Putamen (tissue), 1 donor: ENCODE results near the gene CBX7.
"Not testable (repeated sequence)": the region's sequence is repeated elsewhere in the genome, so short reads cannot be mapped to it uniquely, and the experiment has no call there.

Source experiments
- DNase-seq: peaks from one replicate; pipeline ENCODE4 v3.0.0-alpha.2; 2016; ENCODE audit warnings: low spot score

CBX7 gene

DNA sequence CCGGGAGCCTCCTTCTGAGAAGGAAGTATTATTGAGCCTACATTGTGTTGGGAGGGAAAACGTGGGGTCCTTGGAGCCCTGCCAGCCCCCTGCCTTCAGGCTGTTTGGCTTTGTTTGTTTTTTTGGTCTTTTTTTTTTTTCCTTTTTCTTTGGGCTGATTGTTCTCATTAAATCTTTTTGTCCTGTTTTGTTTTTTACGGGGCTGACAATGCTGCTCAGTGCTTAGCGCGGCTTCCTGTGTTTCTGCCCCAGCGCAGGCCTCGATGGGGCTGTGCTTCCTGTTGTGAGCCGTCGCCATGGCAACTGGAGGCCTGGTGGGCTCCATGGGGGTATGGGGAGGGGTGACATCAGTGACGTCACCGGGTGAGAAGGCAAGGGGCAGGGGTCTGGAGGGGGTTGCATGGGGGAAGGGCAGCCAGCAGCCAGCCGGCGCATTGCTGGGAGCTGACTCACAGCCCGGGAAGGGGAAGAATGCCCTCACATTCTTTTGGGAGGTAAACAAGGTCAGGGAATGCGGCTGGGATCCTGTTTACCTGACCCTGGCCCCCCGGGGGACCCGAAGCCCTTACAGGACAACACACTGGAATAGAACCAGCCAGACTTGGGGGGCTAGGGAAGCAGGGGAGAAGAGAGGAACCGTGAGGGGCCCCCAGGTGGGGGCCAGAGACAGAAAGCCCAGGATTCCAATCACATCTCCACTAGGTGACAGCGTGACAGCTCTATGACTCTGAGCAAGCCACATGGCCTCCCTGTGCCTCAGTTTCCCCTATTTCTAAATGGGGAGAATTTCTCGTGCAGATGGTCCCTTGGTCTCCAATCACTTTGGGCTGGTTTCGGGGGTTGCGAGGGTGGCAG is 22.2 kb upstream of the CBX7 start:
- peak; percentile 34 for DNase-seq

DNA sequence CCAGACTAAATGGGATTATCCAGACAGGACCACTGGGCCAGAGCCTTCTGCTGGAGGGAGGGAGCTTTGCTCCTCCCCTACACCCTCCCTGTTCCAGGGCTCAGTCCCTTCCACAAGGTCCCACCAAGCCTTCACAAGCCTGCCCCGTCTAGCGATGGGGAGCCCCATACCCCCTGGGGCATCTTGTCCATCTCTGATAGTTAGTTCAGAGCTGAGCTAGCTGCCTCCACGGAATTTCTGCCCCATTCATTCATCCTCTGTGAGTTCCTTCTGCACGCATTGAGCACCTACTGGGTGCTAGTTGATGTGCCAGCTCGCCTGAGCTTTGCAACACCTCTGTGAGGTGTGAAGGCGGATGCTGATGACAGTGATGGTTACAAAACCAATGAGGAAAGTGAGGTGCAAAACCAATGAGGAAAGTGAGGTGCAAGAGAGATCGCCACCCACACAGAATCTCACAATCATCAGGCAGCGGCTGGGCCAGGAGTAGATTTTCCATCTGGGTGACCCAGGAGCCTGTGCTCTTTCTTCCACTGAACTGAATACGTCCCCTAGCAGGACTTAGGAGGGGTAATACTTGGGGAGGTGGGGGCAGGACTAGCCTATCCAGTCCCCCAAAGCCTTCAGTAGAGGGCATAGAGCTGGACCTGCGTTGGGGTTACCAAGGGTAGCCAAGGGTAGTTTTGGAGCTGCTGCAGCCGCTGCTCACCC is 21.5 kb upstream of the CBX7 start:
- no peak for DNase-seq

DNA sequence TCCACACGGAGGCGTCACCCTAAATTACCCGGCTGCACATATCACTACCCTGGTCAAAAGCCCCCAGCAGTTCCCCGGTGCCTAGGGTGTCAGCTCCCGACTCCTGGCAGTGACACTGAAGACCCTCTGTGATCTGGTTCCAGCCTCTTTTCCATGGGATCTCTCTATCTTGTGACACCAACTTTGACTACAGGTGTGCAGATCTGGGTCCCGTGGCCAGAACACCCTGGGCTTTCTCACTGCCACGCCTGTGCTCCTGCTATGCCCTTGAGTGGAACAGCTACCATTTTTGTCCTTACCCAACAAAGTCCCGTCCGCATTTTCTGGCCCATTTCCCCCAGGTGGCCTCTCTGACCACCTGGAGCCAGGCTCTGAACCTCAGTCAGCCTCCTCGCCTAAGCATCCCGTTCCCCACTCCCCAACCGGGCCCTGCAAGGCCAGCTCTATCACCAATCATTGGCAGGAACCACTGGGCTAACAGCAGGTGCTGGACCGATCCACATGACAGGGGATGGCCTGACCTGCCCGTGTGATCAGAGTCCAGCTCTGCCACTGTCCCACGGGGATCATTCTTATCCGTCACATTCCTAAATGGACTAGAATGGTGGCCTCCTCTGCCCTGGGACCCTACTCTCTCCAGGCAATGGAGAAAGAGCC is 20.7 kb upstream of the CBX7 start:
- no peak for DNase-seq

DNA sequence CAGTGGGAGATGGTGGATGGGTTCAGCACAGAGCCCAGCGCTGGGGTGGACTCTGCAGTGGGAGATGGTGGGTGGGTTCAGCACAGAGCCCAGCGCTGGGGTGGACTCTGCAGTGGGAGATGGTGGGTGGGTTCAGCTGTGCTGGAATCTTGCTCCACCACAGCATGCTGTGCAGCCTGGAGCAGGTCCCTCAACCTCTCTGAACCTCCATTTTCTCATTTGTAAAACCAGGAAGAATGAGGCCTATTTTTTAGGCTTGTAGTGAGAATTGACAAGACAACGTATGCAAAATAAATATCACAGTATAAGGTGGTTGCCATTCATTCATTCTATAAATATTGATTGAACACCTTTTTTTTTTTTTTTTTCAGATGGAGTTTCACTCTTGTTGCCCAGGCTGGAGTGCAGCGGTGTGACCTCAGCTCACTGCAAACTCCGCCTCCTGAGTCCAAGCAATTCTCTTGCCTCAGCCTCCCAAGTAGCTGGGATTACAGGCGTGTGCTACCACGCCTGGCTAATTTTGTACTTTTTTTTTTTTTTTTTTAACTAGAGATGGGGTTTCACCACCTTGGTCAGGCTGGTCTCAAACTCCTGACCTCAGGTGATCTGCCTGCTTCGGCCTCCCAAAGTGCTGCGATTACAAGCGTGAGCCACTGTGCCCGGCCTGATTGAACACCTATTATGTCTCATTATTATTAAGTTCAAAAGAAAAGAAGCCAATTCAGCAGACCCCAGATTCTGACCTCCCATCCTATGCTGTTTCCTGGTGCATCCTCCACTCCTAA is 20.0 kb upstream of the CBX7 start:
- not testable (repeated sequence) for DNase-seq

DNA sequence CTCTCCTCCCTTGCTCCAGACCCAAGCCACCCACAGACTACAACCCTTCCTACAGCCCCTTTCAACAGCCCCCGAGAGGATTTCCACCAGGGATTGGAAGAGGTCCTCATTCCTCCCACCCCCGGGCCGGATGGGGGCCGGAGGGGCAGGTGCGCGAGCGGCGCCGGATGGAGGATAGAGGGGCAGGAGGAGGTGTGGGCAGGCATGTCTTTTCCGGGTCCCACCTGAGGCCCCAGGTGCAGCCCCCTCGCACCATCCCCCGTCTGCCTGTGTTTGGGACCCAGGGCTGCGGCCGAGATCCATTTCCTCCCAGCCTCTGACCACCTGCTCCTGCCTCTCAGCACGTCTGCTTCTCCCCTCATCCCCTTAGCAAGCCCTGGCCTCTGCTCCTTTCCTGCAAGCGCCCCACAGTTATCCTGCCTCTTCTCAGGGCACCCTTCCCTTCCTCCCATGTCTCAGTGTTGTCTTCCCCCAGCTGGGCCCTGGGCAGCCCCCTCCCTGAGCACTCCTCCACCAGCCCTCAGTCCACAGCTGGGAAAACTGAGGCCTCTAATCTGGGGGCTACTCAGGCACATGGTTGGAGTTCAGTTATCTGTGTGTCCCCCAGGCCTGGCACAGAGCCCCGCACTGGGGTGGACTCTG is 19.3 kb upstream of the CBX7 start:
- DNase-seq = no peak

DNA sequence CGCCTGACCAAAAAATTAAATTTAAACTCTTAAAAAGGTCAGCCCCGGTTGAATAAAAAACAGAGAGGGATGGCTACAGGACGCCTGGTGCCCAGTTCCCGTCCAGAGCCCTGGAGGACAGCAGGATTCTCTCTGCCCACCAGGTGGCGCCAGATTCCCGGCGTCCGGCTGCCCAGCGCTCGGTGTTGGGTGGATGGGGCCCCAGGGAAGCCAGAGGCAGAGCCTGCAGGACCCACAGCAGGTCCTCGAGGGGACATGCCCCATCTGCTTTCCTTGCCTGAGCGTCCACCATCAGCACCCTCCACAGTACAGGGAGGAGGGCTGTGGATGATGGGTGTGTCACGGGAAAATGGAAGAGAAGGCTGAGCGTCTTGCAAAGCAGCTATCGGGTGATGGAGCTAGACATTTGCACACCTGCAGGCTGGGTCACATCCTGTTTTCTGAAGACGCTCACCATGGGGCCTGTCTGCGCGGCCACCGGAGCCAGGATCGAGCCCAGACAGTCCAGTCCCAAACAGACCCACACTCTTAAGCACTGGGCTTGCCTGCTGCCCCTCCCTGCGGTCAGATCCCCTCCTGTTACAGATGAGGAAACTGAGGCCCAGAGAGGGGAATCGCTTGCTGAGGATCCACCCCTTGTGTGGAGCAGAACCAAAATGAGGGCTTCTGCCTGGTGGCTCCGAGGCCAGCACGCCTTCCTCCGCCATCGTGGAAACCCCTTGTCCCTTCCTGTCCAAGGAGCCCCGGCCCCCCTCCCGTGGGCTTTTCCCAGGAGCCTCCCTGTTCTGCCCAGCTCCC is 18.5 kb upstream of the CBX7 start:
- DNase-seq = peak; percentile 69

DNA sequence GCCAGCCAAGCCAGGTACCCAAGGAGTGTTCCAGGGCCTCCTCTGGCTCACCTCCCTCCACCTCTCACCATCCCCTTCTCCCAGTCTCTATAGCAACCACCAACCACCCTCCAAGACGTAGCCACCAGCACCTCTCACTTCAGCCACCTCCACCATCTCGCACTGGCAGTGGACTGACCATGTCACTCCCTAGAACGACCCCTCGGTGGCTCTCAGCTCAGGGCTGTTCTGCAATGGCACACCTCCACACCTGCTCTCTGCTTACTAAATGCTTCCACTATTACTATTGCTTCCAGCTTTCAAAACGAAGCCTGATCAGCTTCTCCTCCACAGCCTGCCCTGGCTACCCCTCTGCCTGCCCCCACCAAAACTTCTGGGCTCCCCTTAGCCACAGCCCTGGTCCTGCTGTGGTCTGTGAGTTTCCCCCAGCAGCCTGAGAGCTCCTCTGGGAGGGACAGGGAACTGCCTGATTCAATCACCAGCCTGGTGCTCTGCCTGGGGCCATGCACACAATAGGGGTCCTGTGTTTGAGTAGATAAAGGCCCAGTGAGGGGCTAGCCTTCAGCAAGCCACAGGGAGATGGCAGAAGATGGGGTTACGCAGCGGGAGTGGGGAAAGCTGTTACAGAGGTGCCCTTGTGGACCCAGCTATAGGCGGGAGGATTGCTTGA is 17.5 kb upstream of the CBX7 start:
- DNase-seq = no peak

DNA sequence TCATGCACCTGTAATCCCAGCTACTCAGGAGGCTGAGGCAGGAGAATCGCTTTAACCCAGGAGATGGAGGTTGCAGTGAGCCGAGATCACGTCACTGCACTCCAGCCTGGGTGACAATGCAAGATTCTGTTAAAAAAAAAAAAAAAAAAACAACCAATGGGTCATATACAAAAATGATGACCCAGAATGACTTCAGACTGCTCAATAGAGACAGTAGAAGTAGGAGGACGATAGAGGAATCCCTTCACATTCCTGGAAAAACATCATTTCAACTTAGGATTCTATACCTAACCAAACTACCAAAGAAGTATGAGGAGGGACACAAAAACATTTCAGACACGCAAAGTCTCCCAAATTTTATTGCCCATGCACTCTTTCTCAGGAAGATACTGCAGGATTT is 14.1 kb upstream of the CBX7 start:
- no peak for DNase-seq

DNA sequence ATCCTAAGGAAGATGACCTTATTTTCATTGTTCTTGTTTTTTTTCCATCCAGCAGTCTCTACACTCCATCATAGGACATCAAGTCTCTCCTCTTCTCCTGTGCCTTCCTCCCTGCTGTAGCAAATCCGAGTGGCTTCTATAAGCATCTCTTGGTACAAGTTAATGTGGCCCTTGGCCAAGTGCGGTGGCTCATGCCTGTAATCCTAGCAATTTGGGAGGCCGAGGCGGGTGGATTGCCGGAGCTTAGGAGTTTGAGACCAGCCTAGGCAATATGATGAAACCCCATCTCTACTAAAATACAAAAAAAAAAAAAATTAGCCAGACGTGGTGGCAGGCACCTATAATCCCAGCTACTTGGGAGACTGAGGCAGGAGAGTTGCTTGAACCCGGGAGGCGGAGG is 3.6 kb upstream of the CBX7 start:
- not testable (repeated sequence) for DNase-seq

DNA sequence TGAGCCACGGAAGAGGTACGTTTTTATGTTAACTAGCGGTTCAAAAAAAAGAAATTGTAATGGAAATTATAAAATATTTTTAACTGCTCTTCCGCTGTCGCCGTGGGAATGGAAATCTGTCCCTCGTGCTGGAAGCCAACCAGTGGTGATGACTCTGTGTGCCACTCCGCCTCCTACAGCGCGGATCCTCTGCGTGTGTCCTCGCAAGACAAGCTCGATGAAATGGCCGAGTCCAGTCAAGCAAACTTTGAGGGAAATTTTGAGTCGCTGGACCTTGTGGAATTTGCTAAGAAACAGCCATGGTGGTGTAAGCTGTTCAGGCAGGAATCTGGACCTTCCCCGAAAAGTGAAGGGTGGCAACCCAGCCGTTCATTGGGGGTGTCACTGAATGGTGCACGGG is 2.9 kb upstream of the CBX7 start:
- DNase-seq = no peak

DNA sequence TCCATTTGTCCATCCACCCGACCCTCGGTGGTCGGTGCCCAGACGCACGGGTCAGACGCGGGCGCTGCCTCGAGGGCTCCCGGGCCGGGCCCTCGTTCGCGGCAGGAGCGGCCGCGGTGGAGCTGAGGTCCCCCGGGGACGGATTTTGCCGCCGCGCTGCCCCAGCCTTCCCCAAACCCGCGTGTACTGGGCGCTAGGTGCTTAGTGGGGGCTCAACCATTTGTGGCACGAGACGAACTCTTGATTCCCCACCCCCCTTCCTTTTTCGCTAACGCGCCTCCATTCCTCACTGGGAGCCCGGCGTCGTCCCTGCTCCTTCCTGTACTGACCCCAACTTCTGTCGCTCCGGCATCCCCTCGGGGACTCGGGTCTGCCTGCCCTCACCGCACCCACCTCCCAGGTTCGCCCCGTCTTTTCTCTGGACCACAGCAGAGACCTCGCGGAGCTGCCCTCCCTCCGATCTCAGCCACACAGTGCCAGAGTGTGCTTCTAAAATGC is 789 bp upstream of the CBX7 start:
- DNase-seq = no peak

DNA sequence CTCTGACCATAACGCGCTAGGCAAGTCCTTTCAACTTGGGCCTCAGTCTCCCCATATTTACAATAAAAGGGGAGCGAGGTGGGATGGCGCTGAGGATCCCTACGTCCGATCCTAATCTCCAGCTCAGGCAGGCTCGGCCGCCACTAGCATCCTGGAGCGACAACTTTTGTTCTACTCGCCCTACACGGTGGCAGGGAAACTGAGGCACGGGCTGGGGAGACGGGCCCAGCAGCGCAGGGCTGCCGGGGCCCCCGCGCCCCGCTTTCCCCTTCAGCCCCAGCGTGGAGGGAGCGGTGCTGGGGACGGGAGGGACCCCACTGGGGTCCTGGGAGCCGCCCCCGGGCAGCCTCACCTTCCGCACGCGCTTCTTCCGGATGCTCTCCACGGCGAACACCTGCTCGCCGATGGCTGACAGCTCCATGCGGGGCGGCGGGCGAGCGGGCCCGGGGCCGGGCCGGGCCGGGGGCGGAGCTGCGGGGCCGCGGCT is 413 bp downstream of the CBX7 start:
- no peak for DNase-seq

DNA sequence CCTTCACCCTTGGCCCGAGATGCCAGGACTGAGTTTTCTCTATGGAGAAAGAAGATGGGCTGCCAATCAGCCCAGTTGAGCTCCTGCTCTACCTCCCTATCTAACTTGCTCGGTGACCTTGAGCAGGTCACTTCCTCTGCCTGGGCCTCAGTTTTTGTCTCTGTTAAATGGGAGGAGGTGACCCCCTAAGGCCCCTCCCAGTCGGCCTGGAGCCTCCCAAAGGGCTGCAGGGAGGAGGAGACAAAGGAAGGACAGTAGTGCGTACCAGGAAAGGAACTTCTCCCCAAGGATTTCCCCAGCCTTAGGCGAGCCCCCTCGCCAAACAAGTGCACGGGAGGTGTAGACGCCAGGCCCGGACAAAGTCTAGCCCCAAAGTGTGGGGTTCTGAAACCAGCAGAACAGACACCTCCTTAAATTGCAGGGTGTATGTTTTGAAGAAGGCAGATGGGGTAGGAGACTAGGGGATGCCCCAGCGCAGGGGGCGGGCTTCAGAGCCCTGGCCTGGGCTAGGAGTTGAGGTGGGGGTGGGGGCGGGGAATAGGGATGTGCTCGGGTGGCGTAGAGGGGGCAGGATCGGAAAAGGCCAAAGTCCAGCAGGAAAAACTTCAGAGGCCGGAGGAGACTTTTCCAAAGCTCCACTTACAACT is 1.0 kb downstream of the CBX7 start:
- DNase-seq = no peak

DNA sequence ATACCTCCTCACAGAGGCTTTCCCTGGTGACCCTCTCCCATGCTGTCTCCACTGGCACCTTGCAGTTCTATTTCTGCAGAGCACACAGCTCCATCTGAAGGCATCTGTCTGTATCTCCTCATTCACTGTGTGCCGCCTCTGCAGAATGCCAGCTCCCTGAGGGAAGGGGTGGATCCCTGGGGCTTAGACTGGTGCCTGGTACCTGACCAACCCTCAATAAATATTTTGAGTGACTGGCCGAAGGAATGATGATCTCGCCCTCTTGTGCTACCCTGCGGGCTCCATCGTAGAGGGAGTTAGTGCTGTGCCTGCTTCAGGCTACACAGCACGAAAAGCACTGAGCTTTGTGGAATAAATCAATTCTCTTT is 1.6 kb downstream of the CBX7 start:
- DNase-seq = peak; percentile 47

DNA sequence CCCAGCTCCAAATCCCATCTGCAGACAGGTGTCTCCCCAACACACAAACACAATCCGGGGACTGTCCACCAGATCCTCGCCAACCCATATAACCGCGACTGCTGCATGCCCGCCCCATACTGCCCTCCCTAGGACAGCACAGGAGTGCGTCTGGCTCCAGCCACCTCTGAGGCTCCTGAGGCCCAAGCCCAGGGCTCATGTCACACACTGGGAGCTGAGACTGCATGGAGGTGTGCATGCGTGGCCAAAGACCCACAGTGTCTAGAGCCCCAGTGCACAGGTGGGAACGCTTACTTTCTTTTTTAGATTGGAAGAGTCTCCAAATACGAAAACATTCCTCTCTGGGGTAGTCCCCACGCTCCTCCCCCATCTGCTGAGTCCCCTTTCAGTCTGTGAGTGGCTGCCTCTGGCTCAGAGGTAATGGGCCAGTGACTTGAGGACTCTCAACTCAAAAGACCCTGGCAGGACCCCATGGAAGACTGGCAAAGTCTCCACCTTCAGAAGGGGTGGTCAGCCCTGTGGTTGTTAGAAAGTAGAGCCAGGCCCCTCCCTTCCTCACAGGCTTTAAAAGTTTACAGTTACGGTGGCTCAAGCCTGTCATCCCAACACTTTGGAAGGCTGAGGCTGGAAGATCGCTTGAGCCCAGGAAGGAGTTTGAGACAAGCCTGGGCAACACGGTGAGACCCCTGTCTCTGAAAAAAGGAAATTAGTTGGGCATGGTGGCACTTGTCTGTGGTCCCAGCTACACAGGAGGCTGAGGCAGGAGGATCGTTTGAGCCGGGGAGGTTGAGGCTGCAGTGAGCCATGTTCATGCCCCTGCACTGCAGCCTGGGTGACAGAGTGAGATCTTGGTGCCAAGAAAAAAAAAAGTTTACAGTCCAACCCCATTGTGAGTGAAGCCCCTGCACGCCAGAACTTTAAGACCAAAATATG is 2.3 kb downstream of the CBX7 start:
- no peak for DNase-seq

DNA sequence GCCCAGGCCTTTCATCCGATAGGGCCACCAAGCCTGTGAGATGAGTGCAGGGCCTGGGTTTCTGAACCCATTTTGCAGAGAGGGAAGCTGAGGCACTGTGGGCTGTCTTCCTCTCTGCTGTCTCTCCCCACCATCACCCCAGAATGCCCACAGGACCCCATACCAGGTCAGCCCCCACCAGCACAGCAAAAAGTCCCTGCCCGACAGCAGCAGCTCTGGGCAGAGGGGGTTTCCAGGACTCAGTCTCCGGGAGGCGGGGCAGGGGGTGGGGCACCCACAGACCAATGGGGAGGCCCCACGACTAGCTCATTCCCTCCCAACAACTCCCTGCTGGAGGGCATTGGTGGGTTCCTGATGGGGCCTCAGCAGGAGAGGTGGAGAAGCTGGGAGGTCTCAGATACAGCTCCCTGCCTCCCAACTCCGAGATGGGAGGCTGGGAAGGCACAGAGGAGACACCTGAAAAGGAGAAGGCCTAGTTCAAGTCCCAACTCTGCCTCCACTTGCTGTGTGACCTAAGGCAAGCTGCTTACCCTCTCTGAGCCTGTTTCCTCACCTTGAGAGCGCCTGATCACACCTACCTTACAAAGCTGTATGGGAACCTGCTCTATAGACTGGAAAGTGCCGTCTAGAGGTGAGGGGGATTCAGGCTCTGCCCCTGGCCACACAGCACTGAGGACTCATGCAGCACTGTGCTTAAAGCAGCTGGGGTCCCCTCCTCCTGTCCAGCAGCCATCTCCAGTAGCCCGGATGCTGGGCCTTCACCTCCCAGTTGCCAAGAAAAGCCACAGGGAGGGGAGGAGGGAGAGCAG is 3.5 kb downstream of the CBX7 start:
- no peak for DNase-seq

DNA sequence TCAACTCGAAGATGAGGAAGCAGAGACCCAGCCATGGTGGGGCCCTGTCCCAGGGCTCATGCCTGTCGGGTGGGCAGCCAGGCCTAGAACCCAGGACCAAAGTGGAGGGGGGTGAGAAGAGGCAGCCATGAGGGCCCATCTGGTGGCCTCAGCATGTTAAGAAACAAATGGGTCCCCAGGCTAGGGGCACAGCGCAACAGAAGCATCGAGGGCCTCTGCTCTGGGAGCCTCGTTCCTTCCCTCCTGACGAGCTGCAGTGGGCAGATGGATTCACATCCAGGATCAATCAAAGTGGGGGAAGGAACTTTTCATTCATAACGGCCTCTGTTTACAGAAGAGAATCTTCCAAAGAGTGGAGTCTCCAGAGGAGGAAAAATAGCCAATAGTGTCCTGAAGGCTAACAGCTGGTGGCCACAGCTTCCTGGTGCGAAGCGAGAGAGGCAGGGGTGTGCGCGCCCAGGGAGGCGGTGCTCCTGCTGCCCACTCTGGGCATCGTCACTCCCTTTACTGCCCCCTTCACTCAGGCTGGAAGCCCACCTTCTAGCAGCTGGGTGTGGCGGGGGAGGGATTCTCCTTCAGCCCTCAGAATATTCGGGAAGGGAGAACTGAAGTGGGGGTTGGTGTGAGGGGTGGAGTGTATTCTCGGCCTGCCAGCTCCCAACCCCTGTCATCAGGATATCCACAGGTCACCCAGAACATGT is 4.3 kb downstream of the CBX7 start:
- DNase-seq = no peak
